ENCODE results near the gene TNFAIP1. TPM values are rescaled to one million over a fixed set of nuclear protein-coding genes. Genes with fewer than 3 reads are reported as not detected.
"Not testable (repeated sequence)": the region's sequence is repeated elsewhere in the genome, so short reads cannot be mapped to it uniquely, and the experiment has no call there.

The TNFAIP1 gene
- total RNA-seq = 10 to 100 TPM; 16.3 to 19.7 TPM

- no peaks in the 10 kb centered on the region for H3K9me3 Mint-ChIP-seq (ENCODE audit: insufficient read depth)
- POLR2A ChIA-PET = interaction anchor here (0.6 to 3.4 kb wide), 21 partner anchors 9 to 327 kb away, joined by 3 to 47 read pairs (median 4); partner anchors contain the start of genes POLDIP2, TMEM97 and VTN
- CTCF ChIA-PET = interaction anchor here (1.0 to 2.9 kb wide), 12 partner anchors 10 to 530 kb away, joined by 3 to 17 read pairs (median 6); partner anchors contain the start of gene POLDIP2
Observed at GRCh38 chr17:28335201-28335958, at the start of gene TNFAIP1, which contains the start of gene IFT20. TNFAIP1 (plus strand) TSS chr17:28335761; CDS start chr17:28339522, 3,761 bp downstream. IFT20 (minus strand) TSS chr17:28335472; CDS start chr17:28331985, 3,487 bp downstream.

GRCh38 chr17:28285965-28286364 lies 49.6 kb upstream of the TNFAIP1 start:
- Mint-ChIP-seq H3K27me3 (ENCODE audit: low read depth) (peaks cover 15% of the 10 kb centered on the region), H3K4me3 (no peak overlapping the region), H3K9me3 (ENCODE audit: insufficient read depth) (no peaks in the 10 kb centered on the region), H3K27ac (no peak overlapping the region), H3K36me3 (ENCODE audit: low read depth) (no peaks in the 10 kb centered on the region), H3K4me1 (ENCODE audit: low read depth) (no peaks in the 10 kb centered on the region)
- CTCF ChIA-PET = no interaction called here
- ATAC-seq (no peak), DNase-seq (no peak)
- POLR2A ChIA-PET = no interaction called here

More at GRCh38 chr17:28335201-28335958, at the start of gene TNFAIP1, which contains the start of gene IFT20:
- Mint-ChIP-seq H3K27me3 (ENCODE audit: low read depth) (no peaks in the 10 kb centered on the region), H3K27ac (peak within 1 kb of the TSS; percentile 95), H3K4me1 (ENCODE audit: low read depth) (peaks cover 31% of the 10 kb centered on the region), H3K36me3 (ENCODE audit: low read depth) (peaks cover 3% of the 10 kb centered on the region), H3K4me3 (peak within 1 kb of the TSS; percentile 96)
- peak; percentile 99 for DNase-seq
- peak; percentile 97 for ATAC-seq

- ATAC-seq (no peak), DNase-seq (no peak)
- Mint-ChIP-seq H3K9me3 (ENCODE audit: insufficient read depth) (no peaks in the 10 kb centered on the region), H3K4me3 (no peak overlapping the region), H3K36me3 (ENCODE audit: low read depth) (no peaks in the 10 kb centered on the region), H3K27ac (no peak overlapping the region), H3K4me1 (ENCODE audit: low read depth) (no peaks in the 10 kb centered on the region), H3K27me3 (ENCODE audit: low read depth) (peaks cover 17% of the 10 kb centered on the region)
- ChIA-PET POLR2A (no interaction called here), CTCF (interaction anchor here (0.8 kb wide), 1 partner anchor 9 kb away, joined by 3 read pairs; no protein-coding TSS in a partner anchor)
Observed at GRCh38 chr17:28290703-28291102, 44.9 kb upstream of the TNFAIP1 start.

- Mint-ChIP-seq H3K27me3 (ENCODE audit: low read depth) (peaks cover 17% of the 10 kb centered on the region), H3K4me3 (no peak overlapping the region), H3K27ac (no peak overlapping the region), H3K36me3 (ENCODE audit: low read depth) (no peaks in the 10 kb centered on the region), H3K9me3 (ENCODE audit: insufficient read depth) (no peaks in the 10 kb centered on the region), H3K4me1 (ENCODE audit: low read depth) (no peaks in the 10 kb centered on the region)
- POLR2A ChIA-PET = no interaction called here
- DNase-seq (no peak), ATAC-seq (no peak)
- CTCF ChIA-PET = no interaction called here
Observed at GRCh38 chr17:28291780-28292330, 43.7 kb upstream of the TNFAIP1 start.

GRCh38 chr17:28292878-28293277 lies 42.7 kb upstream of the TNFAIP1 start:
- DNase-seq; H3K9me3 Mint-ChIP-seq (ENCODE audit: insufficient read depth); H3K36me3 Mint-ChIP-seq (ENCODE audit: low read depth); CTCF ChIA-PET; H3K27ac Mint-ChIP-seq; H3K4me3 Mint-ChIP-seq; POLR2A ChIA-PET; ATAC-seq; H3K4me1 Mint-ChIP-seq (ENCODE audit: low read depth): not testable (repeated sequence)
- peaks cover 19% of the 10 kb centered on the region for H3K27me3 Mint-ChIP-seq (ENCODE audit: low read depth)

GRCh38 chr17:28293994-28294393 lies 41.6 kb upstream of the TNFAIP1 start:
- Mint-ChIP-seq H3K4me1 (ENCODE audit: low read depth) (no peaks in the 10 kb centered on the region), H3K4me3 (no peak overlapping the region), H3K36me3 (ENCODE audit: low read depth) (no peaks in the 10 kb centered on the region), H3K27ac (no peak overlapping the region), H3K9me3 (ENCODE audit: insufficient read depth) (no peaks in the 10 kb centered on the region), H3K27me3 (ENCODE audit: low read depth) (peaks cover 19% of the 10 kb centered on the region)
- ATAC-seq = no peak
- CTCF ChIA-PET = no interaction called here
- DNase-seq = no peak
- POLR2A ChIA-PET = no interaction called here

GRCh38 chr17:28295677-28296578 lies 39.6 kb upstream of the TNFAIP1 start:
- H3K9me3 Mint-ChIP-seq (ENCODE audit: insufficient read depth) = no peaks in the 10 kb centered on the region
- no peak overlapping the region for H3K27ac Mint-ChIP-seq
- no peak for DNase-seq
- ChIA-PET CTCF (no interaction called here), POLR2A (no interaction called here)
- no peaks in the 10 kb centered on the region for H3K36me3 Mint-ChIP-seq (ENCODE audit: low read depth)
- H3K4me1 Mint-ChIP-seq (ENCODE audit: low read depth) = no peaks in the 10 kb centered on the region
- no peak for ATAC-seq
- H3K27me3 Mint-ChIP-seq (ENCODE audit: low read depth) = peaks cover 19% of the 10 kb centered on the region
- H3K4me3 Mint-ChIP-seq = no peak overlapping the region

GRCh38 chr17:28298449-28298848 lies 37.1 kb upstream of the TNFAIP1 start:
- CTCF ChIA-PET = interaction anchor here (0.8 to 1.3 kb wide), 2 partner anchors 47 to 119 kb away, joined by 3 to 4 read pairs; no protein-coding TSS in a partner anchor
- H3K36me3 Mint-ChIP-seq (ENCODE audit: low read depth) = no peaks in the 10 kb centered on the region
- H3K27ac Mint-ChIP-seq = no peak overlapping the region
- no peaks in the 10 kb centered on the region for H3K4me1 Mint-ChIP-seq (ENCODE audit: low read depth)
- no peak overlapping the region for H3K4me3 Mint-ChIP-seq
- POLR2A ChIA-PET = no interaction called here
- DNase-seq (no peak), ATAC-seq (no peak)
- peaks cover 10% of the 10 kb centered on the region for H3K27me3 Mint-ChIP-seq (ENCODE audit: low read depth)
- no peaks in the 10 kb centered on the region for H3K9me3 Mint-ChIP-seq (ENCODE audit: insufficient read depth)

- ATAC-seq = no peak
- CTCF ChIA-PET = no interaction called here
- Mint-ChIP-seq H3K27ac (no peak overlapping the region), H3K36me3 (ENCODE audit: low read depth) (no peaks in the 10 kb centered on the region), H3K4me1 (ENCODE audit: low read depth) (no peaks in the 10 kb centered on the region), H3K4me3 (no peak overlapping the region), H3K9me3 (ENCODE audit: insufficient read depth) (no peaks in the 10 kb centered on the region), H3K27me3 (ENCODE audit: low read depth) (peaks cover 16% of the 10 kb centered on the region)
- POLR2A ChIA-PET = no interaction called here
- DNase-seq = no peak
Observed at GRCh38 chr17:28306954-28307401, 28.6 kb upstream of the TNFAIP1 start.

- no peaks in the 10 kb centered on the region for H3K9me3 Mint-ChIP-seq (ENCODE audit: insufficient read depth)
- no peak overlapping the region for H3K27ac Mint-ChIP-seq
- no peak for DNase-seq
- no peaks in the 10 kb centered on the region for H3K36me3 Mint-ChIP-seq (ENCODE audit: low read depth)
- no peak for ATAC-seq
- ChIA-PET POLR2A (interaction anchor here (0.6 kb wide), 1 partner anchor 22 kb away, joined by 4 read pairs; the partner anchor contains the start of gene TNFAIP1), CTCF (no interaction called here)
- peaks cover 10% of the 10 kb centered on the region for H3K27me3 Mint-ChIP-seq (ENCODE audit: low read depth)
- H3K4me1 Mint-ChIP-seq (ENCODE audit: low read depth) = peaks cover 16% of the 10 kb centered on the region
- H3K4me3 Mint-ChIP-seq = no peak overlapping the region
Observed at GRCh38 chr17:28313841-28314240, 21.7 kb upstream of the TNFAIP1 start.

GRCh38 chr17:28315846-28316705 lies 19.5 kb upstream of the TNFAIP1 start:
- no peak for ATAC-seq
- POLR2A ChIA-PET = no interaction called here

More at GRCh38 chr17:28315846-28316705, 19.5 kb upstream of the TNFAIP1 start:
- Mint-ChIP-seq H3K27ac (no peak overlapping the region), H3K9me3 (ENCODE audit: insufficient read depth) (no peaks in the 10 kb centered on the region), H3K4me3 (no peak overlapping the region), H3K4me1 (ENCODE audit: low read depth) (peaks cover 29% of the 10 kb centered on the region), H3K27me3 (ENCODE audit: low read depth) (peaks cover 10% of the 10 kb centered on the region), H3K36me3 (ENCODE audit: low read depth) (peaks cover 4% of the 10 kb centered on the region)
- CTCF ChIA-PET = no interaction called here
- no peak for DNase-seq

Measured in activated CD8-positive, alpha-beta T cell treated with anti-CD3 and anti-CD28 coated beads, Interleukin-2, amount 10 ng/mL, durations not matched to agents 7 days and 5 days (primary cell).